Gastrocnemius medialis (tissue), 4 donors: ENCODE results near the gene RTN4RL1.

Experiments
- POLR2A ChIP-seq, 2 donors: fragments of 450-650 bp; IDR thresholded peaks; one replicate each; pipeline ENCODE4 v1.6.1; 2017; ENCODE audit warnings: antibody characterized with exemption in 2 of 2, mild to moderate bottlenecking in 2 of 2, moderate library complexity in 2 of 2
- TF ChIP-seq, protein P1 (sequence below), 5 experiments: fragments of 450-650 bp in 3 of 5; fragments of 200-600 bp in 2 of 5; sonication (generic) in 2 of 5; IDR thresholded peaks in 4 of 5; conservative IDR thresholded peaks in 1 of 5; 1 replicate in 4 of 5; 2 replicates in 1 of 5; pipeline ENCODE4 v1.5.1; 2016 to 2019; ENCODE audit warnings: antibody characterized with exemption in 5 of 5, mild to moderate bottlenecking in 3 of 5, moderate library complexity in 3 of 5

- TF ChIP-seq, protein P1, sequence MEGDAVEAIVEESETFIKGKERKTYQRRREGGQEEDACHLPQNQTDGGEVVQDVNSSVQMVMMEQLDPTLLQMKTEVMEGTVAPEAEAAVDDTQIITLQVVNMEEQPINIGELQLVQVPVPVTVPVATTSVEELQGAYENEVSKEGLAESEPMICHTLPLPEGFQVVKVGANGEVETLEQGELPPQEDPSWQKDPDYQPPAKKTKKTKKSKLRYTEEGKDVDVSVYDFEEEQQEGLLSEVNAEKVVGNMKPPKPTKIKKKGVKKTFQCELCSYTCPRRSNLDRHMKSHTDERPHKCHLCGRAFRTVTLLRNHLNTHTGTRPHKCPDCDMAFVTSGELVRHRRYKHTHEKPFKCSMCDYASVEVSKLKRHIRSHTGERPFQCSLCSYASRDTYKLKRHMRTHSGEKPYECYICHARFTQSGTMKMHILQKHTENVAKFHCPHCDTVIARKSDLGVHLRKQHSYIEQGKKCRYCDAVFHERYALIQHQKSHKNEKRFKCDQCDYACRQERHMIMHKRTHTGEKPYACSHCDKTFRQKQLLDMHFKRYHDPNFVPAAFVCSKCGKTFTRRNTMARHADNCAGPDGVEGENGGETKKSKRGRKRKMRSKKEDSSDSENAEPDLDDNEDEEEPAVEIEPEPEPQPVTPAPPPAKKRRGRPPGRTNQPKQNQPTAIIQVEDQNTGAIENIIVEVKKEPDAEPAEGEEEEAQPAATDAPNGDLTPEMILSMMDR (IDR thresholded peaks at IDR 0.05 in 4 of 5, conservative IDR thresholded peaks at IDR 0.05 in 1 of 5), result no peak
- no peak for TF ChIP-seq POLR2A (IDR thresholded peaks at IDR 0.05)
These were observed 10.7 kb upstream of the RTN4RL1 start for GRCh38 chr17:2035541-2036488.
